Sigmoid colon (tissue), 7 donors: ENCODE measurements around the gene UNG. TPM values are rescaled to one million over a fixed set of nuclear protein-coding genes. Genes with fewer than 3 reads are reported as not detected.

Source experiments
- DNase-seq: peaks from one replicate; pipeline ENCODE4 v3.0.0-alpha.2; 2019
- H3K27ac ChIP-seq, 4 donors: fragments of 200-600 bp; sonication (generic); one replicate each; pipeline ENCODE4 v1.5.1; 2016 to 2019; ENCODE audit warnings: mild to moderate bottlenecking in 1 of 4
- H3K27me3 ChIP-seq, 3 donors: fragments of 200-600 bp; sonication (generic); one replicate each; pipeline ENCODE4 v1.5.1; 2019; ENCODE audit warnings: mild to moderate bottlenecking in 1 of 3
- H3K36me3 ChIP-seq, 4 donors: fragments of 200-600 bp; sonication (generic); one replicate each; pipeline ENCODE4 v1.5.1; 2016 to 2019
- H3K4me1 ChIP-seq, 4 donors: fragments of 200-600 bp; sonication (generic); one replicate each; pipeline ENCODE4 v1.5.1; 2017 to 2019
- H3K4me3 ChIP-seq, 4 donors: fragments of 200-600 bp; sonication (generic); one replicate each; pipeline ENCODE4 v1.5.1; 2017 to 2019; ENCODE audit warnings: mild to moderate bottlenecking in 2 of 4, moderate library complexity in 1 of 4
- H3K9me3 ChIP-seq, 4 donors: fragments of 200-600 bp in 3 of 4; sonication (generic) in 3 of 4; one replicate each; pipeline versions ENCODE4 v1.5.1 to v1.6.1; 2013 to 2019
- EP300 ChIP-seq, 4 donors: sonication (generic); formaldehyde crosslinking; IDR thresholded peaks; one replicate each; pipeline ENCODE4 v1.6.1; 2017; ENCODE audit warnings: antibody characterized with exemption in 4 of 4
- POLR2A ChIP-seq, 2 donors: fragments of 450-650 bp; IDR thresholded peaks; one replicate each; pipeline ENCODE4 v1.6.1; 2016; ENCODE audit warnings: antibody characterized with exemption in 2 of 2, mild to moderate bottlenecking in 2 of 2, moderate library complexity in 2 of 2
- POLR2AphosphoS5 ChIP-seq, 4 donors: sonication (generic); formaldehyde crosslinking; IDR thresholded peaks; one replicate each; pipeline ENCODE4 v1.6.1; 2017; ENCODE audit warnings: antibody characterized with exemption in 4 of 4
- WGBS, 2 donors: extraction: QIAGEN DNeasy Blood & Tissue Kit; methylation state at CpG; one replicate each; pipeline ENCODE4 v1.1.7; 2013; 5-methylcytosine and 5-hydroxymethylcytosine counted together
- intact Hi-C: fragments of 100-400 bp; cut with DNase I; formaldehyde crosslinking; loops from one replicate; pipeline ENCODE4 v1.15.1; 2023
- polyA plus RNA-seq, 3 donors: library from polyadenylated mRNA; stranded (reverse); fragments of 200-250 nt; gene quantifications; one replicate each; pipeline ENCODE4 v1.2.3, GENCODE V29; 2013
- total RNA-seq, 4 donors: library from RNA; depleted of rRNA; stranded (reverse); fragments of >200 nt; gene quantifications; one replicate each; pipeline ENCODE4 v1.1.0, GENCODE V29; 2016
- TF ChIP-seq, protein P1 (sequence below), 4 experiments: fragments of 450-650 bp in 3 of 4; fragments of 200-600 bp in 1 of 4; IDR thresholded peaks; one replicate each; pipeline ENCODE4 v1.5.1; 2016 to 2019; ENCODE audit warnings: antibody characterized with exemption in 4 of 4, mild to moderate bottlenecking in 3 of 4, moderate library complexity in 2 of 4
- donor health status: healthy with polysubstance abuse.
- donor health status: Bipolar disorder and iron deficiency.
- donor health status: healthy.

Gene UNG
- total and polyA plus RNA-seq, 7 donors = 11.9 to 34.8 (median 17.1) TPM

DNA sequence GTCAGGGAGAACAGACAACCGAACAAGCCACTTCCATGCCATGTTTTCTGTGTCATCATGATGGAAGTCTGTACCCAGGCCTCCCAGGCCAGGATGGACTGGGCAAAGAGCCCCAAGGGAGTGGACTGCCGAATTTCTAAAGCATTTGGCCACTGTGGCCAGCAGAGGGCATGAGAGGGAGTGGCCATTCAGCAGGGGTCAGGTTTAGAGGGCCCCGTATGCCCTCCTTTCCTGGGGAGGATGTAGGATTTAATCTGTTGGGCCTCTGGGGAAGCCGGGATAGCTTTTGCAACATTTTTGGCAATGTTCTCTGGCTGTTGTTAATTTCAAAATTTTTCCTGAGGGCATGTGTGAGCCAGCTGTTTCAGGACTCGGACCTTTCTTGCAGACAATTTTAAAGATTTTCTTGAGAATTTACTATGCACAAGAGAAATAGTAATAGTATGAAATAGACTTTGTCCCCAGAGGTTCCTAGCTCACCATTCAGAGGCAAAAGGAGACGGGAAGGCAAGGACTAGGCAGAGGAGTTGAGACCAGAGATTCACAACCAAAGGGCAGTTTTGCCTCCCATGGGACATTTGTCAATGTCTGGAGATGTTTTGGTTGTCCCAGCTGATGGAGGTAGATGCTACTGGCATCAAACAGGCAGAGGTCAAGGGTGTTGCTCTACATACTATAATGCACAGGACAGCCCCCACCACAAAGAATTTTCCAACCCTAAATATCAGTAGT, 37.0 kb downstream of the UNG start:
- peak overlapping the region; percentile 53 to 83 (median 70) for H3K27ac ChIP-seq
- no peaks in the 10 kb centered on the region for H3K27me3 ChIP-seq
- H3K9me3 ChIP-seq = no peaks in the 10 kb centered on the region
- peak; percentile 68 for DNase-seq
- TF ChIP-seq, protein P1, sequence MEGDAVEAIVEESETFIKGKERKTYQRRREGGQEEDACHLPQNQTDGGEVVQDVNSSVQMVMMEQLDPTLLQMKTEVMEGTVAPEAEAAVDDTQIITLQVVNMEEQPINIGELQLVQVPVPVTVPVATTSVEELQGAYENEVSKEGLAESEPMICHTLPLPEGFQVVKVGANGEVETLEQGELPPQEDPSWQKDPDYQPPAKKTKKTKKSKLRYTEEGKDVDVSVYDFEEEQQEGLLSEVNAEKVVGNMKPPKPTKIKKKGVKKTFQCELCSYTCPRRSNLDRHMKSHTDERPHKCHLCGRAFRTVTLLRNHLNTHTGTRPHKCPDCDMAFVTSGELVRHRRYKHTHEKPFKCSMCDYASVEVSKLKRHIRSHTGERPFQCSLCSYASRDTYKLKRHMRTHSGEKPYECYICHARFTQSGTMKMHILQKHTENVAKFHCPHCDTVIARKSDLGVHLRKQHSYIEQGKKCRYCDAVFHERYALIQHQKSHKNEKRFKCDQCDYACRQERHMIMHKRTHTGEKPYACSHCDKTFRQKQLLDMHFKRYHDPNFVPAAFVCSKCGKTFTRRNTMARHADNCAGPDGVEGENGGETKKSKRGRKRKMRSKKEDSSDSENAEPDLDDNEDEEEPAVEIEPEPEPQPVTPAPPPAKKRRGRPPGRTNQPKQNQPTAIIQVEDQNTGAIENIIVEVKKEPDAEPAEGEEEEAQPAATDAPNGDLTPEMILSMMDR (IDR thresholded peaks at IDR 0.05) = peak in 3 of 4 experiments; percentile 31 to 40 (median 35)
- TF ChIP-seq EP300 (IDR thresholded peaks at IDR 0.05) (no peak), POLR2A (IDR thresholded peaks at IDR 0.05) (no peak), POLR2AphosphoS5 (IDR thresholded peaks at IDR 0.05) (peak in 2 of 4 donors; percentile 17 to 28)
- H3K36me3 ChIP-seq = no peaks in the 10 kb centered on the region
- H3K4me3 ChIP-seq = no peak overlapping the region
- peaks cover 0 to 49% (median 44%) of the 10 kb centered on the region in 4 donors for H3K4me1 ChIP-seq
- WGBS, 2 donors = 62 to 66% methylated on average over 6 of the region's 6 CpGs
- intact Hi-C loops = no loop called here

DNA sequence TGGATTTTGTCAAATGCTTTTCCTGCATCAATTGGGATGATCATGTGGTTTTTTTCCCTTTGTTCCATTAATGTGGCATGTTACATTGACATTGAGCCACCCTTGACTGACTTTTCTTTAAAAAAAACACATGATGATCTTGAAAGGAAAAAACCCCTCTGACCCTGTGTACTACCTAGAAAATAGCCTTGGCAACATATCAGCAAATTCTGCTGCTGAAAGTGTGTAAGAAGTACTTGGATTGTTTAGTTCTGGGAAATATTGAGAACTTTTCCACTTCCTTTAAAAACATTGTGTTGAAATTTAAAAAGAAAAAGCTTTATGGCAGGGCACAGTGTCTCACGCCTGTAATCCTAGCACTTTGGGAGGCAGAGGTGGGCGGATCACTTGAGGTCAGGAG, 39.7 kb downstream of the UNG start:
- TF ChIP-seq EP300 (IDR thresholded peaks at IDR 0.05) (peak in 1 of 4 donors; percentile 16), POLR2AphosphoS5 (IDR thresholded peaks at IDR 0.05) (no peak)
- WGBS, 2 donors = 76 to 77% methylated on average over 2 of the region's 2 CpGs
- Histone ChIP-seq H3K4me1 (peaks cover 0 to 32% (median 21%) of the 10 kb centered on the region in 4 donors), H3K27ac (peak overlapping the region; percentile 41 to 60 (median 54)), H3K36me3 (peaks cover 0 to 14% (median 7%) of the 10 kb centered on the region in 4 donors), H3K27me3 (no peaks in the 10 kb centered on the region), H3K9me3 (no peaks in the 10 kb centered on the region), H3K4me3 (no peak overlapping the region)
- intact Hi-C loops = no loop called here
- no peak for DNase-seq

DNA sequence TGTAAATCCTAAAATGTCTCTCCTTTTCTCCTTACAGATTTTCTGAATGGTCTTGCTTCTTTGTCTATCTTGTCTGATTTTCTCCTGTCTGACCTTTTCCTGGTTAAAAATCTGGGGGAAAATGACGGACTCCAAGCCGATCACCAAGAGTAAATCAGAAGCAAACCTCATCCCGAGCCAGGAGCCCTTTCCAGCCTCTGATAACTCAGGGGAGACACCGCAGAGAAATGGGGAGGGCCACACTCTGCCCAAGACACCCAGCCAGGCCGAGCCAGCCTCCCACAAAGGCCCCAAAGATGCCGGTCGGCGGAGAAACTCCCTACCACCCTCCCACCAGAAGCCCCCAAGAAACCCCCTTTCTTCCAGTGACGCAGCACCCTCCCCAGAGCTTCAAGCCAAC, 42.0 kb downstream of the UNG start:
- no peak overlapping the region for H3K4me3 ChIP-seq
- peaks cover 0 to 26% (median 16%) of the 10 kb centered on the region in 4 donors for H3K4me1 ChIP-seq
- DNase-seq = peak; percentile 55
- TF ChIP-seq EP300 (IDR thresholded peaks at IDR 0.05) (no peak), POLR2A (IDR thresholded peaks at IDR 0.05) (no peak), POLR2AphosphoS5 (IDR thresholded peaks at IDR 0.05) (no peak)
- TF ChIP-seq, protein P1 (IDR thresholded peaks at IDR 0.05) = no peak
- no peaks in the 10 kb centered on the region for H3K27me3 ChIP-seq
- intact Hi-C loops = no loop called here
- no peaks in the 10 kb centered on the region for H3K9me3 ChIP-seq
- H3K36me3 ChIP-seq = peaks cover 0 to 14% (median 7%) of the 10 kb centered on the region in 4 donors
- H3K27ac ChIP-seq = no peak overlapping the region
- 95 to 97% methylated on average over 9 of the region's 9 CpGs for WGBS, 2 donors

DNA sequence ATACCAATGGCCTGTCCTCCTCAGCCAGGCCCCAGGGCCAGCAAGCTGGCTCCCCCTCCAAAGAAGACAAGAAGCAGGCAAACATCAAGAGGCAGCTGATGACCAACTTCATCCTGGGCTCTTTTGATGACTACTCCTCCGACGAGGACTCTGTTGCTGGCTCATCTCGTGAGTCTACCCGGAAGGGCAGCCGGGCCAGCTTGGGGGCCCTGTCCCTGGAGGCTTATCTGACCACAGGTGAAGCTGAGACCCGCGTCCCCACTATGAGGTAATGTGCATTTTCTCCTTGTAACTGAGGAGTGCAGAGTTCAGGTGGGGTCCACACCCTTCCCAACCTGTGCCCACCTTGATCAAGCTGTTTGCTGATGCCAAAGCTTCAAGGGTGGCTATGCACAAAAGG, 42.4 kb downstream of the UNG start:
- TF ChIP-seq POLR2A (IDR thresholded peaks at IDR 0.05) (no peak), EP300 (IDR thresholded peaks at IDR 0.05) (no peak), POLR2AphosphoS5 (IDR thresholded peaks at IDR 0.05) (no peak)
- TF ChIP-seq, protein P1 (IDR thresholded peaks at IDR 0.05) = no peak
- H3K27ac ChIP-seq = no peak overlapping the region
- no peaks in the 10 kb centered on the region for H3K9me3 ChIP-seq
- no peak overlapping the region for H3K4me3 ChIP-seq
- intact Hi-C loops = no loop called here
- 81 to 85% methylated on average over 7 of the region's 7 CpGs for WGBS, 2 donors
- peaks cover 0 to 14% (median 7%) of the 10 kb centered on the region in 4 donors for H3K36me3 ChIP-seq
- H3K27me3 ChIP-seq = no peaks in the 10 kb centered on the region
- DNase-seq = peak; percentile 49
- H3K4me1 ChIP-seq = peaks cover 0 to 23% (median 12%) of the 10 kb centered on the region in 4 donors

DNA sequence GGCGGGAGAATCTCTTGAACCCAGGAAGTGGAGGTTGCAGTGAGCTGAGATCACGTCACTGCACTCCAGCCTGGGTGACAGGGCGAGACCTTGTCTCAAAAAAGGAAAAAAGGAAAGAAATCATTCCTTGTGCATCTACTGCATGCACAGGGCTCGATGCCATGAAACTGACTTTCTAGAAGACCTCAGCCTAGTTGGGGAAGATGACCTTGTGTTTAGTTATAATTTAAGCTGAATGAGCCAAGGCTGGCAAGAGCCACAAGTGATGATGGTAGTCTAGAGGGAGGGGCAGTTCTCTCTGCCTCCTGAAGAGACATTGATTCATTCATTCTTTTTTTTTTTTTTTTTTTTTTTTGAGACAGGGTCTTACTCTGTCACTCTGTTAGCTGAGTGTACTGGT, 43.2 kb downstream of the UNG start:
- Histone ChIP-seq H3K9me3 (no peaks in the 10 kb centered on the region), H3K36me3 (peaks cover 0 to 14% (median 7%) of the 10 kb centered on the region in 4 donors), H3K4me3 (no peak overlapping the region), H3K27ac (no peak overlapping the region), H3K4me1 (peaks cover 0 to 30% (median 16%) of the 10 kb centered on the region in 4 donors), H3K27me3 (no peaks in the 10 kb centered on the region)
- TF ChIP-seq POLR2AphosphoS5 (IDR thresholded peaks at IDR 0.05) = no peak
- TF ChIP-seq, protein P1 (IDR thresholded peaks at IDR 0.05) = no peak
- TF ChIP-seq POLR2A (IDR thresholded peaks at IDR 0.05) = no peak
- no peak for TF ChIP-seq EP300 (IDR thresholded peaks at IDR 0.05)
- DNase-seq = peak; percentile 20
- intact Hi-C loops = no loop called here
- WGBS, 2 donors = 79 to 88% methylated on average over 4 of the region's 4 CpGs
